ENCODE data around the gene SPECC1L. TPM values are rescaled to one million over a fixed set of nuclear protein-coding genes. Genes with fewer than 3 reads are reported as not detected.
A peak's percentile ranks its signal among the peaks of the same experiment; 100 is the strongest.
"Not testable (repeated sequence)": the region's sequence is repeated elsewhere in the genome, so short reads cannot be mapped to it uniquely, and the experiment has no call there.

SPECC1L gene
- total RNA-seq, 2 donors from 2014 or later = 39.6 to 63.2 TPM

DNA sequence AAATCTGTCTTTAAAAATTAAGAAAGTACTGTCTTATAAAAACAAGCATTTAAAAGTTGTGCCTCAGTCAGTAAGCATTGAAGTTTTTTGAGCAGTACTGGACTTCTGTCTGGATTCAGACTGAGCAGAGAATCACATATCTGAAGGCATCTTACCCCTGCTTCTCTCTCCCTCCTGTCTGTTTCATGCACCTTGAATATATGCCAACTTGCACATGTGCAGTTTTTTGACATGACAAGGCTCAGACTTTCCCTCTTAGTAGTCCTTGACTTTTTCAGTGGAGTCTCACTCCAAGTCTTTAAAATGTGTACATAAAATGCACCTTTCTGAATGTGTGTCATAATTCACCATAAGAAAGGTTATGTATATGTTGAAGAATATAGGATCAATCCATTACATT lies 19.8 kb downstream of the SPECC1L start:
- Histone ChIP-seq H3K4me1 (replicated peaks) (peaks cover 22% of the 10 kb centered on the region), H3K9me3 (no peaks in the 10 kb centered on the region), H3K36me3 (no peaks in the 10 kb centered on the region), H3K27me3 (replicated peaks; ENCODE audit: insufficient read depth) (no peaks in the 10 kb centered on the region), H3K27ac (peak overlapping the region; percentile 47 to 49), H3K4me3 (no peak overlapping the region)
- DNase-seq (ENCODE audit: low spot score) = no peak
- intact Hi-C loops (cut with DNase I) = no loop called here
- no peak for TF ChIP-seq POLR2A (IDR thresholded peaks at IDR 0.05)

DNA sequence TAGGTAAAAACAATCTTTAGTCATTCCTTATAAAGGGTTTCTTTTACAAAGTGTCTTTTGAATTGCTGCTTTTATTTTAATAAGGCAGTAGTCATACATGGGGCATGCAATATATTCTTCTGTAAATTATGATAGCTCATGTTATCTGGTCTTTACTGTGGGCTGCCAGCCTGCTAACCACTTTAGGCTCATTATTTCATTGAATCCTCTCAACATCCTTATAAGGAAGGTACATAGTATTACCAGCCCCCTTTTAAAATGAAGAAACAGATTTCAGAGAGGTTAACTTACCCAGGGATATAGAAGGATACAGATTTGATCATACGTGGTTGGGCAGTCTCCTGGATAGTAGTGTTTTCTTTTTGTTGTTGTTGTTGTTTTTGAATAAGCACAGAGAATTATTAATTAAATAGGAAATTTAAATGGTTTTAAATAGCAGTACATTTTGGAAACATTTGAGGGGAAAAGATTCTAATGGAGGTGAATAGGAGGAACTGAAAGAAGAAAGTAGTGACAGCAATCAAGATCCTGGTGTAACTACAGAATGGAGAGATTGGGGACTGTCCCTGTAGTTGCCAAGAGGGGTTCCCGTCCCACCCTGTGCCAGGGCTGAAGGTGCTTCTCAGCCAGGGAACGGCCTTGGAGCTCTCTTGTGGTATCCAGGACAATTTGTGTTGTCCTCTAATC lies 21.0 kb downstream of the SPECC1L start:
- DNase-seq (ENCODE audit: low spot score) = no peak
- Histone ChIP-seq H3K27ac (peak overlapping the region; percentile 47 to 49), H3K4me1 (replicated peaks) (peaks cover 22% of the 10 kb centered on the region), H3K9me3 (no peaks in the 10 kb centered on the region), H3K4me3 (no peak overlapping the region), H3K36me3 (no peaks in the 10 kb centered on the region), H3K27me3 (replicated peaks; ENCODE audit: insufficient read depth) (no peaks in the 10 kb centered on the region)
- 63% methylated on average over 3 of the region's 3 CpGs for WGBS
- no peak for TF ChIP-seq POLR2A (IDR thresholded peaks at IDR 0.05)
- intact Hi-C loops (cut with DNase I) = no loop called here

DNA sequence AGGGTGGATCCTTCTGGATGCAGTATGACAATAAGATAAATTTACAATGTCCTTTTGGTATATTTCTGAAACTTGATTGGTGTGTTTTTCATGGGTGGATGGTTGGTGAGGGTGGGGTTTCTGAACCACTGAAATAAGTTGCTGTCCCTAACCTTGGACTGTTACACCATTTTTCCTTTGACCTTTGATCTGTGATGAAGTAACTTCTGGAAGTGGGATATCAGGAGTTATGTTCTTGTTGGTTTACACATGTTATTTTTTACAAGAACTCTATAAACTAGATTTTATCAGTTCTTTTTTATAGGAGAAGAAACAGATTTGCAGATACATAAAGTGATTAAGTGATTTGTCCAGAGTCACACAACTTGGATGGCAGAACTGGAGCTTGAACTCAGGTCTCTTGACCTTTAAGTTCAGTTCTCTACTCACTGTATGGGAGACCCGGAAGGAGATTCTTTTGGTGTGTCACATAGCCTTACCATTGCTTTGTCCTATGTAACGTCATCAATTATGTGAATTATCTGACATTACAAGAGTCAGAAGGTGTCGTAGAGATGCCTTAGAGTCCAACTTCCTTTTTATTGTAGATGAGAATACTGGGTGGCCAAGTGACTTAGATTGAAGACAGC lies 21.7 kb downstream of the SPECC1L start:
- H3K36me3 ChIP-seq; H3K4me3 ChIP-seq; intact Hi-C loops (cut with DNase I); H3K27me3 ChIP-seq (replicated peaks; ENCODE audit: insufficient read depth); DNase-seq (ENCODE audit: low spot score); H3K9me3 ChIP-seq: not testable (repeated sequence)
- WGBS = 53% methylated on average over 3 of the region's 3 CpGs
- H3K4me1 ChIP-seq (replicated peaks) = peaks cover 22% of the 10 kb centered on the region
- H3K27ac ChIP-seq = peak overlapping the region; percentile 24 to 49
- peak; percentile 26 for TF ChIP-seq POLR2AphosphoS5 (IDR thresholded peaks at IDR 0.05)

DNA sequence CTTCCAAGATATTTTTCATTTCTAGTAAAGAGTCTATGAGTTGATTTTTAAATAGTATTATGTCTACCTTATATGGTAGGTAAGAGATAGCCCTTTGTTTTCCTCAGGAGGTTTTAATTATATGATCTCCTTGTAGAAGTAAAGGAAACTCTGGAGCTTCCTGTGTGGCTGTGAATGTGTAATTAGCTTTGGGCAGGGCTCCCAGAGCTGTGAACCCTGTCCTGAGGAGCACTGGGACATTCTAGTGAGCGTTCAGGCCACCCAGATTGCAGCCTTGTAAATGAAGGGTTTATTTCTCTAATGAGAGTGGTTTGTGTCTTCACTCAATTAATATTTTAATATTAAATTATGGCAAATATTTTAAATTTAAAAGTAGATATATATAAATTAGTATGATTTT lies 24.3 kb downstream of the SPECC1L start:
- H3K9me3 ChIP-seq; H3K4me3 ChIP-seq; H3K27ac ChIP-seq; intact Hi-C loops (cut with DNase I); H3K27me3 ChIP-seq (replicated peaks; ENCODE audit: insufficient read depth); H3K36me3 ChIP-seq; DNase-seq (ENCODE audit: low spot score): not testable (repeated sequence)
- 33% methylated on average over 1 of the region's 1 CpG for WGBS
- H3K4me1 ChIP-seq (replicated peaks) = peaks cover 18% of the 10 kb centered on the region

DNA sequence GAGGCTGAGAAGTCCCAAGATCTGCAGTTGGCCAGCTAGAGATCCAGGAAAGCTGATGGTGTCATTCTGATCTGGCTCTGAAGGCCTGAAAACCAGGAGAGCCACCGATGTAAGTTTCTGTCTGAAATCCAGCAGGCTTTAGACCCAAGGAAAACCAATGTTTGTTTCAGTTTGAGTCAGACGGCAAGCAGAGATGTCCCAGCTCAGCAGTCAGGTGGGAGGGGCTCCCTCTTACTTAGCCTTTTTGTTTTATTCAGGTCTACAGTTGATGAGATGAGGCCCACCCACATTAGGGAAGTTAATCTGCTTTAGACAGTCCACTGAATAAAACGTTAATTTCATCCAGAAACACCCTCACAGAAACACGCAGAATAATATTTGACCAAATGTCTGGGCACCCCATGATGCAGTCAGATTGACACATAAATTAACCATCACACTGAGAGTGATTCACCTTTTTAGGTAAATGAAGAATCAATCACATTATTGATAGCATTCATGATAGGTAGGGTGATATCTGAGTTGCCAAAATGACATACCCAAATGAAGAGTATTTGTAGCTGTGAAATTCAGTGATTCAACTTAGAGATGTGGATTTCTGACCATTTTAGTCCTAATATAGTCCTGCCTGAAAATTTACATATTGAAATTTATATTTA lies 28.0 kb downstream of the SPECC1L start:
- H3K27ac ChIP-seq; H3K27me3 ChIP-seq (replicated peaks; ENCODE audit: insufficient read depth); DNase-seq (ENCODE audit: low spot score); intact Hi-C loops (cut with DNase I); H3K9me3 ChIP-seq; H3K4me3 ChIP-seq; H3K36me3 ChIP-seq: not testable (repeated sequence)
- WGBS = 72% methylated on average over 4 of the region's 4 CpGs
- H3K4me1 ChIP-seq (replicated peaks) = peaks cover 20% of the 10 kb centered on the region

DNA sequence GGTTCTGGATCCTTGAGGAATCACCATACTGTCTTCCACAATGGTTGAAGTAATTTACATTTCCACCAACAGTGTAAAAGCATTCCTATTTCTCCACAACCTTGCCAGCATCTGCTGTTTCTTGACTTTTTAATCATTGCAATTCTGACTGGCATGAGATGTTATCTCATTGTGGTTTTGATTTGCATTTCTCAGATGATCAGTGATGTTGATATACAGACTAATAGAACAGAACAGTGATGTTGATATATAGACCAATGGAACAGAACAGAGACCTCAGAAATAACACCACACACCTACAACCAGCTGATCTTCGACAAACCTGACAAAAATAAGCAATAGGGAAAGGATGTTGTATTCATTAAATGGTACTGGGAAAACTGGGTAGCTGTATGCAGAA lies 29.9 kb downstream of the SPECC1L start:
- H3K27ac ChIP-seq; H3K9me3 ChIP-seq; DNase-seq (ENCODE audit: low spot score); H3K27me3 ChIP-seq (replicated peaks; ENCODE audit: insufficient read depth); H3K4me3 ChIP-seq; intact Hi-C loops (cut with DNase I); H3K36me3 ChIP-seq: not testable (repeated sequence)
- WGBS = 80% methylated on average over 1 of the region's 1 CpG
- peaks cover 27% of the 10 kb centered on the region for H3K4me1 ChIP-seq (replicated peaks)

DNA sequence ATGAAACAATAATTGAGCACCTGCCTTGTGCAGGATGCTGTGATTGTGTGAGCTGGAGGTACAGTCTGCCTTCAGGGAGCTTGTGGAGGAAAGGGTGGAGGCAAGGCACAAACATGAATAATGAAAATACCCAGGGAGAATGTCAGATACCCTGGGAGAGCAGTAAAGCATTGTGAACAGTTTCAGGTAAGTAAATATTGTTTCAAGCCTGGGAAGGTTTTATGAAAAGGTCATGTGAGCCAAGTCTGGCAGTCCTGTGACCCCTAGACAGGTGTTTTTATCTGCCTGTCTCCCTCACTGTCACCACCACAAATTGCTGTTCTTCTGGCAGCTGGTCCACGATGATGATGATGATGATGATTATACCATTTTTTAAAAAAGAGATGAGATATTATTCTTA lies 32.0 kb downstream of the SPECC1L start:
- intact Hi-C loops (cut with DNase I) = no loop called here
- no peak overlapping the region for H3K4me3 ChIP-seq
- 50% methylated on average over 1 of the region's 1 CpG for WGBS
- H3K4me1 ChIP-seq (replicated peaks) = peaks cover 27% of the 10 kb centered on the region
- H3K27me3 ChIP-seq (replicated peaks; ENCODE audit: insufficient read depth) = no peaks in the 10 kb centered on the region
- H3K36me3 ChIP-seq = no peaks in the 10 kb centered on the region
- peak overlapping the region; percentile 67 to 79 for H3K27ac ChIP-seq
- DNase-seq (ENCODE audit: low spot score) = peak; percentile 29
- no peaks in the 10 kb centered on the region for H3K9me3 ChIP-seq
- TF ChIP-seq, protein P1, sequence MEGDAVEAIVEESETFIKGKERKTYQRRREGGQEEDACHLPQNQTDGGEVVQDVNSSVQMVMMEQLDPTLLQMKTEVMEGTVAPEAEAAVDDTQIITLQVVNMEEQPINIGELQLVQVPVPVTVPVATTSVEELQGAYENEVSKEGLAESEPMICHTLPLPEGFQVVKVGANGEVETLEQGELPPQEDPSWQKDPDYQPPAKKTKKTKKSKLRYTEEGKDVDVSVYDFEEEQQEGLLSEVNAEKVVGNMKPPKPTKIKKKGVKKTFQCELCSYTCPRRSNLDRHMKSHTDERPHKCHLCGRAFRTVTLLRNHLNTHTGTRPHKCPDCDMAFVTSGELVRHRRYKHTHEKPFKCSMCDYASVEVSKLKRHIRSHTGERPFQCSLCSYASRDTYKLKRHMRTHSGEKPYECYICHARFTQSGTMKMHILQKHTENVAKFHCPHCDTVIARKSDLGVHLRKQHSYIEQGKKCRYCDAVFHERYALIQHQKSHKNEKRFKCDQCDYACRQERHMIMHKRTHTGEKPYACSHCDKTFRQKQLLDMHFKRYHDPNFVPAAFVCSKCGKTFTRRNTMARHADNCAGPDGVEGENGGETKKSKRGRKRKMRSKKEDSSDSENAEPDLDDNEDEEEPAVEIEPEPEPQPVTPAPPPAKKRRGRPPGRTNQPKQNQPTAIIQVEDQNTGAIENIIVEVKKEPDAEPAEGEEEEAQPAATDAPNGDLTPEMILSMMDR (IDR thresholded peaks at IDR 0.05) = no peak
- no peak for TF ChIP-seq POLR2A (IDR thresholded peaks at IDR 0.05)
- TF ChIP-seq POLR2AphosphoS5 (IDR thresholded peaks at IDR 0.05) = no peak

All from prostate gland (tissue), 2 donors.